ENCODE data around the gene NAA30. TPM values are rescaled to one million over a fixed set of nuclear protein-coding genes. Genes with fewer than 3 reads are reported as not detected.

Gene NAA30
- total and polyA plus RNA-seq, 9 of the 15 experiments (the other 6 are each of a cell fraction or from before 2014, with no cell fraction given) = 2.2 to 8.0 (median 6.9) TPM

DNA sequence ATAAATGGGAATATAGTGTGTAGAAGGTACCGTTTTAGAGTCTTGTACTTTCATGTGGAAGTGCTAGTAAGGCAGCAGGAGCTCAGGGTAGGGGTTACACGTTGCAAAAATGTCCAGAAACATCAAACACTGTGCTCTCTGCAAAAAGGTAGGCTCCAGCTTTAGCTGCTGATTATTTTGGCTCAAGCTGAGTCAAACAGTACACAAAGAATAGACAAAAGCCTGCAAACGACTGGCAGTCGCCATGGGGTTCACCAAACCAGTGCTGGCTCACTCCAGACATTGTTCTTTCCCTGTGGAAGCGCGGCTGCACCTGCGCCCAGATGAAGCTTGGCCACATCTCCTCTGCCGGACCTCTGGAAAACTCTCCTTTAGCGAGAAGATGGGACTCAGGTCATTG, 45.3 kb upstream of the NAA30 start (continued):
- TF ChIP-seq, protein P1, sequence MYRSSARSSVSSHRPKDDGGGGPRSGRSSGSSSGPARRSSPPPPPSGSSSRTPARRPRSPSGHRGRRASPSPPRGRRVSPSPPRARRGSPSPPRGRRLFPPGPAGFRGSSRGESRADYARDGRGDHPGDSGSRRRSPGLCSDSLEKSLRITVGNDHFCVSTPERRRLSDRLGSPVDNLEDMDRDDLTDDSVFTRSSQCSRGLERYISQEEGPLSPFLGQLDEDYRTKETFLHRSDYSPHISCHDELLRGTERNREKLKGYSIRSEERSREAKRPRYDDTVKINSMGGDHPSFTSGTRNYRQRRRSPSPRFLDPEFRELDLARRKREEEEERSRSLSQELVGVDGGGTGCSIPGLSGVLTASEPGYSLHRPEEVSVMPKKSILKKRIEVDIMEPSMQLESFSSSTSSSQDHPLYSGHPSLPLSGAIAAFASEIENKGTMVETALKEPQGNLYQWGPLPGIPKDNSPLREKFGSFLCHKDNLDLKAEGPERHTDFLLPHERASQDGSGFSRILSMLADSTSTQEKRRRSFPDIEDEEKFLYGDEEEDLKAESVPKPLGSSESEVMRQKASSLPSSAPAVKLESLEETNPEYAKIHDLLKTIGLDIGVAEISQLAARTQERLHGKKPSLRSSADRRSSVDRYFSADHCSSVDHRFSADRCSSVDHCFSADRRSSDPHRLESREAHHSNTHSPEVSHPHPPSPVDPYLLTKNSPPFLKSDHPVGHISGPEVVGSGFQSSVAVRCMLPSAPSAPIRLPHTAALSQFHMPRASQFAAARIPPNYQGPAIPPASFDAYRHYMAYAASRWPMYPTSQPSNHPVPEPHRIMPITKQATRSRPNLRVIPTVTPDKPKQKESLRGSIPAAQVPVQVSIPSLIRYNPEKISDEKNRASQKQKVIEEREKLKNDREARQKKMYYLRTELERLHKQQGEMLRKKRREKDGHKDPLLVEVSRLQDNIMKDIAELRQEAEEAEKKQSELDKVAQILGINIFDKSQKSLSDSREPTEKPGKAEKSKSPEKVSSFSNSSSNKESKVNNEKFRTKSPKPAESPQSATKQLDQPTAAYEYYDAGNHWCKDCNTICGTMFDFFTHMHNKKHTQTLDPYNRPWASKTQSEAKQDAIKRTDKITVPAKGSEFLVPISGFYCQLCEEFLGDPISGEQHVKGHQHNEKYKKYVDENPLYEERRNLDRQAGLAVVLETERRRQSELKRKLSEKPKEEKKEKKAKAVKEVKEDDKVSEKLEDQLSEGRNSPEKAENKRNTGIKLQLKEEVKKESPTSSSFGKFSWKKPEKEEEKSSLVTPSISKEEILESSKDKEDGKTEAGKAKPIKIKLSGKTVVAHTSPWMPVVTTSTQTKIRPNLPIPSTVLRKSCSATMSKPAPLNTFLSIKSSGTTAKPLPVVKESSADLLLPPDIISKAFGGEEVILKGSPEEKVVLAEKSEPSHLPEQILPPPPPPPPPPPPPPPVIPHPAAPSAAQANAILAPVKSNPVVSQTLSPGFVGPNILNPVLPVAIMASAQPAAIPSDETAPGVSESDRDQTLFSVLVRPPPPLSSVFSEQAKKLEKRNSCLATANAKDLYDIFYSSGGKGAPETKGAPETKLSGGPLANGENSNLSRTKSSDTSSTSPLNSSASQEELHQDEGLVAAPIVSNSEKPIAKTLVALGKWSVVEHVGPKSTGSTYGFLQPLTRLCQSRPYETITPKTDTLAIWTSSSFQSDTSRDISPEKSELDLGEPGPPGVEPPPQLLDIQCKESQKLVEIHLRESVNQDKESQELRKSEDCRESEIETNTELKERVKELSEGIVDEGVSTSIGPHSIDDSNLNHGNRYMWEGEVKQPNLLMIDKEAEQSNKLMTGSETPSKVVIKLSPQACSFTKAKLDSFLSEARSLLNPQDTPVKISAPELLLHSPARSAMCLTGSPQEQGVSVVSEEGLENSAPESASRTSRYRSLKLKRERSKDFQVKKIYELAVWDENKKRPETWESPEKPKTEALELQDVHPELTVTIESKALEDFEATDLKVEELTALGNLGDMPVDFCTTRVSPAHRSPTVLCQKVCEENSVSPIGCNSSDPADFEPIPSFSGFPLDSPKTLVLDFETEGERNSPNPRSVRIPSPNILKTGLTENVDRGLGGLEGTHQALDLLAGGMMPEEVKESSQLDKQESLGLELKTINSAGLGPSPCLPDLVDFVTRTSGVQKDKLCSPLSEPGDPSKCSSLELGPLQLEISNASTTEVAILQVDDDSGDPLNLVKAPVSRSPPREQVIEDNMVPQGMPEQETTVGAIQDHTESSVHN (IDR thresholded peaks at IDR 0.05; ENCODE audit: borderline replicate concordance in 1 of 2, low read depth in 1 of 2) = no peak
- TF ChIP-seq TEAD4 (IDR thresholded peaks at IDR 0.05; ENCODE audit: low read length) = no peak
- TF ChIP-seq TEAD4 (CRISPR knock-in tag; IDR thresholded peaks at IDR 0.05; ENCODE audit: borderline replicate concordance) = no peak
- no peak for TF ChIP-seq CBX3 (IDR thresholded peaks at IDR 0.05; ENCODE audit: borderline replicate concordance in 1 of 2, low read length in 2 of 2)
- TF ChIP-seq ZNF239 (CRISPR knock-in tag; IDR thresholded peaks at IDR 0.05) = no peak
- no peak for TF ChIP-seq E2F4 (CRISPR knock-in tag; IDR thresholded peaks at IDR 0.05; ENCODE audit: low read depth)
- TF ChIP-seq ZNF134 (CRISPR knock-in tag; conservative IDR thresholded peaks at IDR 0.05) = no peak
